DMS 273 (cell line): ENCODE data around the gene TRPM2.

Experiments used
- DNase-seq: peaks from one replicate; lab custom pipeline; 2025; ENCODE audit not compliant: unreplicated experiment; lab: John Stamatoyannopoulos, UW

Gene TRPM2

GRCh38 chr21:44321846-44322450, 31.5 kb upstream of the TRPM2 start:
- DNase-seq = no peak

GRCh38 chr21:44322621-44323325, 30.6 kb upstream of the TRPM2 start:
- DNase-seq = no peak

- DNase-seq = no peak
Measured at GRCh38 chr21:44323591-44323990, 29.8 kb upstream of the TRPM2 start.

GRCh38 chr21:44324106-44324853, 29.1 kb upstream of the TRPM2 start:
- DNase-seq = no peak

- DNase-seq = no peak
Measured at GRCh38 chr21:44324854-44325107, 28.6 kb upstream of the TRPM2 start.

GRCh38 chr21:44325386-44326271, 27.8 kb upstream of the TRPM2 start:
- no peak for DNase-seq

GRCh38 chr21:44326272-44326647, 27.2 kb upstream of the TRPM2 start:
- DNase-seq = no peak

- DNase-seq = peak; percentile 35
Measured at GRCh38 chr21:44326716-44327602, 26.5 kb upstream of the TRPM2 start.

GRCh38 chr21:44327603-44327974, 25.8 kb upstream of the TRPM2 start:
- DNase-seq = no peak

GRCh38 chr21:44328242-44328895, 25.1 kb upstream of the TRPM2 start:
- no peak for DNase-seq

GRCh38 chr21:44329086-44329889, 24.1 kb upstream of the TRPM2 start:
- DNase-seq = peak; percentile 41

- no peak for DNase-seq
Measured at GRCh38 chr21:44329971-44330681, 23.3 kb upstream of the TRPM2 start.

GRCh38 chr21:44330698-44331097, 22.7 kb upstream of the TRPM2 start:
- no peak for DNase-seq

GRCh38 chr21:44331209-44331608, 22.2 kb upstream of the TRPM2 start:
- peak; percentile 47 for DNase-seq

GRCh38 chr21:44331650-44332307, 21.6 kb upstream of the TRPM2 start:
- DNase-seq = peak; percentile 95

- peak; percentile 80 for DNase-seq
Measured at GRCh38 chr21:44332383-44332782, 21.0 kb upstream of the TRPM2 start.

GRCh38 chr21:44332965-44333364, 20.5 kb upstream of the TRPM2 start:
- no peak for DNase-seq
